Heart left ventricle (tissue), 16 donors: ENCODE measurements around the gene NLRP9. TPM values are rescaled to one million over a fixed set of nuclear protein-coding genes. Genes with fewer than 3 reads are reported as not detected.

ENCODE experiments used
- ATAC-seq, 4 donors: fragments of 200-7000 bp; cut with Tn5 transposase; one replicate each; pipeline ENCODE4 v1.9.1; 2020 to 2022; ENCODE audit warnings: moderate library complexity in 4 of 4, mild to moderate bottlenecking in 3 of 4, moderate number of reproducible peaks in 1 of 4
- DNase-seq, 5 donors: peaks; one replicate each; pipeline ENCODE4 v3.0.0-alpha.2; 2020
- H3K27ac ChIP-seq, 12 donors: fragments of 200-600 bp; sonication (generic) in 4 of 12; one replicate each; pipeline versions ENCODE4 v1.5.0 to v1.8.0; 2016 to 2022; ENCODE audit warnings: mild to moderate bottlenecking in 2 of 12
- H3K27me3 ChIP-seq, 9 donors: fragments of 200-600 bp; sonication (generic) in 2 of 9; one replicate each; pipeline versions ENCODE4 v1.5.1 to v1.8.0; 2016 to 2022; ENCODE audit warnings: mild to moderate bottlenecking in 3 of 9
- H3K36me3 ChIP-seq, 9 donors: fragments of 200-600 bp; sonication (generic) in 2 of 9; one replicate each; pipeline versions ENCODE4 v1.5.0 to v1.8.0; 2018 to 2022; ENCODE audit warnings: mild to moderate bottlenecking in 2 of 9
- H3K4me1 ChIP-seq, 12 donors: fragments of 200-600 bp; sonication (generic) in 4 of 12; one replicate each; pipeline versions ENCODE4 v1.5.0 to v1.8.0; 2016 to 2022; ENCODE audit warnings: mild to moderate bottlenecking in 3 of 12
- H3K4me3 ChIP-seq, 12 donors: fragments of 200-600 bp; sonication (generic) in 4 of 12; one replicate each; pipeline versions ENCODE4 v1.5.0 to v1.8.0; 2017 to 2022; ENCODE audit warnings: mild to moderate bottlenecking in 9 of 12, moderate library complexity in 4 of 12
- H3K9me3 ChIP-seq, 12 donors: fragments of 200-600 bp; sonication (generic) in 4 of 12; one replicate each; pipeline versions ENCODE4 v1.5.0 to v1.8.0; 2016 to 2022; ENCODE audit warnings: mild to moderate bottlenecking in 1 of 12
- CTCF ChIP-seq, 12 donors: fragments of 200-600 bp; sonication (generic) in 4 of 12; IDR thresholded peaks; one replicate each; pipeline versions ENCODE4 v1.5.0 to v1.8.0; 2018 to 2022; ENCODE audit warnings: antibody characterized with exemption in 12 of 12, mild to moderate bottlenecking in 5 of 12
- POLR2A ChIP-seq, 2 donors: fragments of 450-650 bp; IDR thresholded peaks; one replicate each; pipeline ENCODE4 v1.6.1; 2017; ENCODE audit warnings: antibody characterized with exemption in 2 of 2, mild to moderate bottlenecking in 2 of 2, moderate library complexity in 2 of 2
- WGBS, 4 donors: extraction: QIAGEN DNeasy Blood & Tissue Kit in 2 of 4; methylation state at CpG; one replicate each; pipeline versions ENCODE4 v1.1.5 to v1.1.7; 2013 to 2018; 5-methylcytosine and 5-hydroxymethylcytosine counted together
- intact Hi-C, 10 donors: fragments of 100-400 bp; cut with DNase I; formaldehyde crosslinking; loops; one replicate each; pipeline versions ENCODE4 v1.11.1 to v1.14.2; 2022
- polyA plus RNA-seq, 2 donors: library from polyadenylated mRNA; stranded (reverse); fragments of 200-250 nt; gene quantifications; one replicate each; pipeline ENCODE4 v1.2.3, GENCODE V29; 2013
- total RNA-seq, 9 donors: library from RNA; depleted of rRNA in 2 of 9; stranded (reverse); fragments of >200 nt in 2 of 9; fragmentation: NEBNext Ultra II Directional in 3 of 9; extraction: Animal tissue kit (Norgen Biotek cat#: 25700) in 3 of 9; gene quantifications; one replicate each; pipeline versions ENCODE4 v1.1.0 to v1.2.4, GENCODE V29; 2016 to 2023
- donor health status: ischemic (EF 13 %, LVEDD 7.1; RV severe dilation, severe dysfunction).
- donor health status: healthy with polysubstance abuse.
- donor health status: DM: no; HTN: yes; CAD: no.
- donor health status: DM: no; HTN: no; CAD: no.
- donor health status: ischemic (EF 25% LVEDD 6.9; RV normal size, moderate dysfunction).
- donor health status: ischemic (EF 25% LVEDD 5.7; RV mildly dilated, moderate dysfunction).
- donor health status: healthy.
- donor health status: DM: yes; HTN: yes; CAD: no.
- donor health status: ischemic (EF 35%, LVEDD 5.7; RV mildly dilated, moderate dysfunction).
- donor health status: nonischemic (EF 11% LVEDD 7.7; RV severe dilation, severe dysfunction).
- donor health status: DM: yes; HTN: yes; CAD: no.
- donor health status: PGD.
- donor health status: ischemic (EF 29% LVEDD 5.4; RV normal size, mild dysfunction).
- donor health status: nonischemic (EF 23%, LVEDD 6.1; RV moderate dilation, normal function).

The NLRP9 gene
- total and polyA plus RNA-seq, 11 donors, result not detected

- H3K36me3 ChIP-seq, result peaks cover 5 to 96% (median 82%) of the 10 kb centered on the region in 9 donors
Measured at GRCh38 chr19:55688422-55689218, 49.6 kb downstream of the NLRP9 start.

GRCh38 chr19:55687281-55688201, 50.7 kb downstream of the NLRP9 start:
- DNase-seq, result peak in 3 of 5 donors; percentile 16 to 29 (median 20)
- peaks cover 5 to 95% (median 82%) of the 10 kb centered on the region in 9 donors for H3K36me3 ChIP-seq
- peaks cover 0 to 25% (median 0%) of the 10 kb centered on the region in 12 donors for H3K4me1 ChIP-seq

More at GRCh38 chr19:55688422-55689218, 49.6 kb downstream of the NLRP9 start:
- Histone ChIP-seq H3K9me3 (no peaks in the 10 kb centered on the region), H3K4me3 (no peak overlapping the region), H3K27me3 (no peaks in the 10 kb centered on the region), H3K4me1 (peaks cover 0 to 24% (median 0%) of the 10 kb centered on the region in 12 donors), H3K27ac (no peak overlapping the region)
- TF ChIP-seq CTCF (IDR thresholded peaks at IDR 0.05) (no peak), POLR2A (IDR thresholded peaks at IDR 0.05) (no peak)
- intact Hi-C loops, result no loop called here
- DNase-seq (peak in 2 of 5 donors; percentile 21 to 29), ATAC-seq (peak in 1 of 4 donors; percentile 5)
- 63 to 75% (median 69%) methylated on average over 19 to 27 of the region's 27 CpGs for WGBS, 4 donors

GRCh38 chr19:55686311-55687050, 51.7 kb downstream of the NLRP9 start:
- Histone ChIP-seq H3K27me3 (no peaks in the 10 kb centered on the region), H3K36me3 (peaks cover 5 to 95% (median 82%) of the 10 kb centered on the region in 9 donors), H3K4me3 (no peak overlapping the region), H3K27ac (no peak overlapping the region), H3K4me1 (peaks cover 0 to 25% (median 0%) of the 10 kb centered on the region in 12 donors), H3K9me3 (no peaks in the 10 kb centered on the region)
- intact Hi-C loops, result no loop called here
- ATAC-seq (no peak), DNase-seq (peak in 3 of 5 donors; percentile 21 to 39 (median 23))
- 86 to 89% (median 87%) methylated on average over 29 of the region's 29 CpGs for WGBS, 4 donors
- no peak for TF ChIP-seq POLR2A (IDR thresholded peaks at IDR 0.05)
- no peak for TF ChIP-seq CTCF (IDR thresholded peaks at IDR 0.05)

More at GRCh38 chr19:55687281-55688201, 50.7 kb downstream of the NLRP9 start:
- WGBS, 4 donors, result 90 to 93% (median 92%) methylated on average over 22 of the region's 22 CpGs
- intact Hi-C loops, result no loop called here
- Histone ChIP-seq H3K9me3 (no peaks in the 10 kb centered on the region), H3K27ac (no peak overlapping the region), H3K27me3 (no peaks in the 10 kb centered on the region), H3K4me3 (no peak overlapping the region)
- TF ChIP-seq POLR2A (IDR thresholded peaks at IDR 0.05) (no peak), CTCF (IDR thresholded peaks at IDR 0.05) (no peak)
- no peak for ATAC-seq
